Fibroblast of lung (primary cell): ENCODE data around the gene WDR90.

Source experiments
- EZH2 ChIP-seq: IDR thresholded peaks from 2 replicates; pipeline ENCODE4 v1.5.1; 2012; ENCODE audit warnings: low read length, control low read depth, mild to moderate bottlenecking; ENCODE audit errors: missing control alignments
- TF ChIP-seq, protein P1 (sequence below), 2 donors: IDR thresholded peaks in 1 of 2; conservative IDR thresholded peaks in 1 of 2; 1 replicate in 1 of 2; 2 replicates in 1 of 2; pipeline ENCODE4 v1.5.1; 2011 to 2012; ENCODE audit warnings: low read length in 2 of 2, control low read depth in 1 of 2, inconsistent platforms in 1 of 2, low read depth in 1 of 2, mild to moderate bottlenecking in 1 of 2

DNA sequence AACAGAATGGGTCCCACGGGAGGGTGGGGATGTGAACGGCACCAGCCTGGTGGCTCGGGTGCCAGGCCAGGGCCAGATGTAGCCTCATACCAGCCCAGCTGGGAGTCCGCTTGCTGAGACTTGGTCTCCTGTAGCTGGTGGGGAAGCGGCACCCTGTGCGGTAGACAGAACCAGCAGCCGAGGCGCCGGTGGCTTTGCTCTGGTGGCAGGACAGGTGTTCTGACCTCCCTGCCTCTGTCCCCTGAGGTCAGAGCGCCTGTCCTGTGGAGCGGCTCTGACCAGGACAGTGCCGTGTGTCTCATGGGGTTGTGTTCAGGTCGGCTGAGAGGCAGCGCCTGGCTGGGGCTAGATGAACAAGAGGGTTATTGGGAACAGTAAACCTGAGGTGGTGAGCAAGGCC is 39.2 kb upstream of the WDR90 start:
- TF ChIP-seq, protein P1, sequence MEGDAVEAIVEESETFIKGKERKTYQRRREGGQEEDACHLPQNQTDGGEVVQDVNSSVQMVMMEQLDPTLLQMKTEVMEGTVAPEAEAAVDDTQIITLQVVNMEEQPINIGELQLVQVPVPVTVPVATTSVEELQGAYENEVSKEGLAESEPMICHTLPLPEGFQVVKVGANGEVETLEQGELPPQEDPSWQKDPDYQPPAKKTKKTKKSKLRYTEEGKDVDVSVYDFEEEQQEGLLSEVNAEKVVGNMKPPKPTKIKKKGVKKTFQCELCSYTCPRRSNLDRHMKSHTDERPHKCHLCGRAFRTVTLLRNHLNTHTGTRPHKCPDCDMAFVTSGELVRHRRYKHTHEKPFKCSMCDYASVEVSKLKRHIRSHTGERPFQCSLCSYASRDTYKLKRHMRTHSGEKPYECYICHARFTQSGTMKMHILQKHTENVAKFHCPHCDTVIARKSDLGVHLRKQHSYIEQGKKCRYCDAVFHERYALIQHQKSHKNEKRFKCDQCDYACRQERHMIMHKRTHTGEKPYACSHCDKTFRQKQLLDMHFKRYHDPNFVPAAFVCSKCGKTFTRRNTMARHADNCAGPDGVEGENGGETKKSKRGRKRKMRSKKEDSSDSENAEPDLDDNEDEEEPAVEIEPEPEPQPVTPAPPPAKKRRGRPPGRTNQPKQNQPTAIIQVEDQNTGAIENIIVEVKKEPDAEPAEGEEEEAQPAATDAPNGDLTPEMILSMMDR (conservative IDR thresholded peaks at IDR 0.05 in 1 of 2, IDR thresholded peaks at IDR 0.05 in 1 of 2; ENCODE audit: low read depth in 1 of 2, low read length in 2 of 2): no peak
- no peak for TF ChIP-seq EZH2
